ENCODE measurements around the gene DUSP28.

The DUSP28 gene

DNA sequence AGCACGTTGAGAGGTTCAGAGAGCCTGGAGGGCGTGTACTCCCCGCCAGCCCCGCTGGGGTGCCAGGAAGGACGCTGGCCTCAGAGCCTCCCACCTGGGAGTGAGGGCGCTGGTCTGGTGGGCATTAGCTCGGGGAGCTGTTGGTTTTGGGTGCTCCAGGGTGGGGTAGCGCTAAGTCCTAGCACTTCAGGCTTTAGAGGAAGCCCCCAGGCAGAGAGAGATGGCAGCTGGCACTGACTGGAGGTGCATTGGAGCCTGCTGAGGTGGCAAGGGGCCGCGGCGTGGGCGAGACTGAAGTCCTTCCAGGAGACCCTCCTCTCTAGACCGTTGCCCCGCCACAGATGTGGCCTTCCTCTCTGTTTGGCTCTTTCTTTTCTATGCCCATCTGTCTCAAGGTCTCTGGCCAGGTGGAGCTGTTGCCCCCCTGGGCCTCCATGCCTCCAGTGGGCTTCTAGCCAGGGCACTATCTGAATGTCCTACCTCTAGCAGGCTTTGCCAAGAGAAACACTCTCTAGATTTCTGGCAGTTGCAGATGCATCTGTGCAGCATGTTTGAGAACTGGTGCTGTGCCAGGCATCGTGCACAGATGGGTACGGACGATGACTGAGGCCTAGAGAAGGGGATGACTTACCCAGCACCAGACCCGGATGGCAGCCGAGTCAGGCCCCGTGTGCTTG lies 33.0 kb downstream of the DUSP28 start:
- DNase-seq: no peak
- no peak overlapping the region for H3K23ac ChIP-seq (ENCODE audit: low read length in 2 of 2)
- peaks cover 38 to 84% of the 10 kb centered on the region in 2 experiments for H3K36me3 ChIP-seq (ENCODE audit: control insufficient read depth in 1 of 2, insufficient read depth in 2 of 2, low read depth in 1 of 2, low read length in 2 of 2)
- 97% methylated on average over 20 of the region's 20 CpGs for WGBS
- no peak overlapping the region for H2BK12ac ChIP-seq (ENCODE audit: low read length in 2 of 2)
- H3K4me2 ChIP-seq (ENCODE audit: low read length, poor library complexity, severe bottlenecking): no peak overlapping the region
- peaks cover 77% of the 10 kb centered on the region for H3K79me1 ChIP-seq (replicated peaks; ENCODE audit: low read length, poor library complexity, severe bottlenecking)
- peaks cover 18% of the 10 kb centered on the region for H3K4me1 ChIP-seq (ENCODE audit: control insufficient read depth, insufficient read depth, low read depth, low read length)
- H3K9me3 ChIP-seq (ENCODE audit: control insufficient read depth, low read length): no peaks in the 10 kb centered on the region
- H2BK120ac ChIP-seq (ENCODE audit: low read depth, low read length): no peak overlapping the region
- H2BK5ac ChIP-seq (ENCODE audit: low read depth, low read length, poor library complexity, severe bottlenecking): no peak overlapping the region
- H2AK5ac ChIP-seq (ENCODE audit: low read length, severe bottlenecking): no peak overlapping the region
- H3K27ac ChIP-seq (ENCODE audit: low read length, poor library complexity, severe bottlenecking): no peak overlapping the region
- H3K14ac ChIP-seq (ENCODE audit: low read length in 2 of 2): no peak overlapping the region
- H3K4me3 ChIP-seq (ENCODE audit: insufficient read depth in 1 of 2, low read depth in 1 of 2, low read length in 2 of 2): no peak overlapping the region
- H3K4ac ChIP-seq (ENCODE audit: low read depth in 1 of 2, low read length in 2 of 2): no peak overlapping the region
- H3K18ac ChIP-seq (ENCODE audit: low read depth in 1 of 2, low read length in 2 of 2): no peak overlapping the region
- no peak overlapping the region for H4K91ac ChIP-seq (ENCODE audit: low read length)
- H2BK15ac ChIP-seq (ENCODE audit: low read depth, poor library complexity, severe bottlenecking): no peak overlapping the region
- H2AFZ ChIP-seq (ENCODE audit: low read depth, low read length): no peak overlapping the region
- H3K27me3 ChIP-seq (ENCODE audit: control insufficient read depth in 1 of 2, insufficient read depth in 1 of 2, low read length in 2 of 2): no peaks in the 10 kb centered on the region
- H4K8ac ChIP-seq (ENCODE audit: low read length): no peak overlapping the region
- no peak overlapping the region for H3K9ac ChIP-seq (ENCODE audit: low read length)

DNA sequence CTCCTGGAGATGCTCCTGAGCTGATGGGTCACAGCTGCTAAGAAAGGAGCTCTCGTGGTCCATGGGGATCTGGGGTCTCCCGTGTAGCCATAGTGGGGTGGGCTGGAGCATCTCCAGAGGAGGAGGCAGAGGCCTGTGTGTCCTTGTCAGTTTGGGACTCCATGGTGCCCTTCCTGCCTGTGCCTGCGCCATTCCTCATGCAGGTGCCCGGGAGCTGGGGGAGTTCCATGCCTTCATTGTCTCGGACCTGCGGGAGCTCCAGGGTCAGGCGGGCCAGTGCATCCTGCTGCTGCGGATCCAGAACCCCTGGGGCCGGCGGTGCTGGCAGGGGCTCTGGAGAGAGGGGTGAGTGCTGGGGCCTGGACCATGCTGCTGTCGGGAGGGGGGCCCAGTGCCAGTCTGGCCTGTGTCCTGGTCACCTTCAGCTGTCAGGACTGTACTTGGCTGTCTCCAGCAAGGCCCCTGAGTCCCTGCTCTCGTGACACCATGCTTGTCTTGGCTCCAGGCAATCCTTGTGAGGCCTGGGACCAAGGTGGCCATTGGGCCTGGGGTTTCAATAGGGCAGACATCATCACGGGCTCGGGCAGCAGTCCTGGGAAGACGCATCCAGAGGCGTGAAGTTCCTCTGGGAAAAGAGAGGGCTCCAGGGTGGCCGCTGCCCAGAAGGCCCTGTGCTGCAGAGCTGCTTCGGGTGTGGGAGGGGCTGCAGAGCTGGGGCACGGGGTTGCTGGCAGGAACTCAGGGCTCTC lies 33.7 kb downstream of the DUSP28 start:
- no peak overlapping the region for H4K91ac ChIP-seq (ENCODE audit: low read length)
- H2BK5ac ChIP-seq (ENCODE audit: low read depth, low read length, poor library complexity, severe bottlenecking): no peak overlapping the region
- 97% methylated on average over 19 of the region's 19 CpGs for whole genome bisulfite sequencing
- no peak overlapping the region for H3K14ac ChIP-seq (ENCODE audit: low read length in 2 of 2)
- H2AFZ ChIP-seq (ENCODE audit: low read depth, low read length): no peak overlapping the region
- no peak overlapping the region for H3K4ac ChIP-seq (ENCODE audit: low read depth in 1 of 2, low read length in 2 of 2)
- no peak overlapping the region for H4K8ac ChIP-seq (ENCODE audit: low read length)
- H2AK5ac ChIP-seq (ENCODE audit: low read length, severe bottlenecking): no peak overlapping the region
- no peak for DNase-seq
- H3K27ac ChIP-seq (ENCODE audit: low read length, poor library complexity, severe bottlenecking): no peak overlapping the region
- no peaks in the 10 kb centered on the region for H3K27me3 ChIP-seq (ENCODE audit: control insufficient read depth in 1 of 2, insufficient read depth in 1 of 2, low read length in 2 of 2)
- peaks cover 74% of the 10 kb centered on the region for H3K79me1 ChIP-seq (replicated peaks; ENCODE audit: low read length, poor library complexity, severe bottlenecking)
- no peak overlapping the region for H3K23ac ChIP-seq (ENCODE audit: low read length in 2 of 2)
- peaks cover 13% of the 10 kb centered on the region for H3K4me1 ChIP-seq (ENCODE audit: control insufficient read depth, insufficient read depth, low read depth, low read length)
- H3K9me3 ChIP-seq (ENCODE audit: control insufficient read depth, low read length): no peaks in the 10 kb centered on the region
- no peak overlapping the region for H3K18ac ChIP-seq (ENCODE audit: low read depth in 1 of 2, low read length in 2 of 2)
- H3K9ac ChIP-seq (ENCODE audit: low read length): no peak overlapping the region
- H3K4me3 ChIP-seq (ENCODE audit: insufficient read depth in 1 of 2, low read depth in 1 of 2, low read length in 2 of 2): no peak overlapping the region
- no peak overlapping the region for H2BK120ac ChIP-seq (ENCODE audit: low read depth, low read length)
- H2BK12ac ChIP-seq (ENCODE audit: low read length in 2 of 2): no peak overlapping the region
- no peak overlapping the region for H3K4me2 ChIP-seq (ENCODE audit: low read length, poor library complexity, severe bottlenecking)
- peaks cover 42 to 91% of the 10 kb centered on the region in 2 experiments for H3K36me3 ChIP-seq (ENCODE audit: control insufficient read depth in 1 of 2, insufficient read depth in 2 of 2, low read depth in 1 of 2, low read length in 2 of 2)
- no peak overlapping the region for H2BK15ac ChIP-seq (ENCODE audit: low read depth, poor library complexity, severe bottlenecking)

DNA sequence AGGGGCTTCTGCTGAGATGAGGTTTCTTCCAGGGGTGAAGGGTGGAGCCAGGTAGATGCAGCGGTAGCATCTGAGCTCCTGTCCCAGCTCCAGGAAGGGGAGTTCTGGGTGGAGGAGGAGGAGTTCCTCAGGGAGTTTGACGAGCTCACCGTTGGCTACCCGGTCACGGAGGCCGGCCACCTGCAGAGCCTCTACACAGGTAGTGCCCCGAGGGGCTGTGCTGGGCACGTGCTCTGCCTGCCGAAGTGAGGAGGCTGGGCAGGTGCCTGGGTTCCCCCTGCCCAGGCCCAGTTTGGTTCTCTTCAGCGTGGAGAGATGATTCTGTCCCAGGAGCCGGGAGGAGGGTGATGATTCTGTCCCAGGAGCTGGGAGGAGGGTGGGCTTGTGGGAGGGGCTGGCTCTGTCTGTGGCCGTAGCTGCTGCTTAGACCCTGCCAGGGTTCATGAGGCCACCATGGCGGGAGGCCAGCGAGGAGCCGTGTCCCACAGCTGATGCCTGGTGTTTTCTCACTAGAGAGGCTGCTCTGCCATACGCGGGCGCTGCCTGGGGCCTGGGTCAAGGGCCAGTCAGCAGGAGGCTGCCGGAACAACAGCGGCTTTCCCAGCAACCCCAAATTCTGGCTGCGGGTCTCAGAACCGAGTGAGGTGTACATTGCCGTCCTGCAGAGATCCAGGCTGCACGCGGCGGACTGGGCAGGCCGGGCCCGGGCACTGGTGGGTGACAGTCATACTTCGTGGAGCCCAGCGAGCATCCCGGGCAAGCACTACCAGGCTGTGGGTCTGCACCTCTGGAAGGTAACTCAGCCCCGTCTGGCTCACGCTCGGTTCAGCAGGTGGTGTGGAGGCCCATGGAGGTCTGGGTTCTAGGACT lies 34.6 kb downstream of the DUSP28 start:
- H3K4me3 ChIP-seq (ENCODE audit: insufficient read depth in 1 of 2, low read depth in 1 of 2, low read length in 2 of 2): no peak overlapping the region
- H2BK15ac ChIP-seq (ENCODE audit: low read depth, poor library complexity, severe bottlenecking): no peak overlapping the region
- peaks cover 45 to 99% of the 10 kb centered on the region in 2 experiments for H3K36me3 ChIP-seq (ENCODE audit: control insufficient read depth in 1 of 2, insufficient read depth in 2 of 2, low read depth in 1 of 2, low read length in 2 of 2)
- H3K14ac ChIP-seq (ENCODE audit: low read length in 2 of 2): no peak overlapping the region
- no peaks in the 10 kb centered on the region for H3K27me3 ChIP-seq (ENCODE audit: control insufficient read depth in 1 of 2, insufficient read depth in 1 of 2, low read length in 2 of 2)
- H3K9me3 ChIP-seq (ENCODE audit: control insufficient read depth, low read length): no peaks in the 10 kb centered on the region
- H3K4ac ChIP-seq (ENCODE audit: low read depth in 1 of 2, low read length in 2 of 2): no peak overlapping the region
- H2AFZ ChIP-seq (ENCODE audit: low read depth, low read length): no peak overlapping the region
- H3K27ac ChIP-seq (ENCODE audit: low read length, poor library complexity, severe bottlenecking): no peak overlapping the region
- H2BK12ac ChIP-seq (ENCODE audit: low read length in 2 of 2): no peak overlapping the region
- no peak for DNase-seq
- no peak overlapping the region for H2AK5ac ChIP-seq (ENCODE audit: low read length, severe bottlenecking)
- peaks cover 6% of the 10 kb centered on the region for H3K4me1 ChIP-seq (ENCODE audit: control insufficient read depth, insufficient read depth, low read depth, low read length)
- H3K23ac ChIP-seq (ENCODE audit: low read length in 2 of 2): no peak overlapping the region
- no peak overlapping the region for H3K4me2 ChIP-seq (ENCODE audit: low read length, poor library complexity, severe bottlenecking)
- no peak overlapping the region for H3K9ac ChIP-seq (ENCODE audit: low read length)
- H4K8ac ChIP-seq (ENCODE audit: low read length): no peak overlapping the region
- H3K18ac ChIP-seq (ENCODE audit: low read depth in 1 of 2, low read length in 2 of 2): no peak overlapping the region
- 96% methylated on average over 34 of the region's 34 CpGs for WGBS
- H4K91ac ChIP-seq (ENCODE audit: low read length): no peak overlapping the region
- no peak overlapping the region for H2BK5ac ChIP-seq (ENCODE audit: low read depth, low read length, poor library complexity, severe bottlenecking)
- no peak overlapping the region for H2BK120ac ChIP-seq (ENCODE audit: low read depth, low read length)
- peaks cover 74% of the 10 kb centered on the region for H3K79me1 ChIP-seq (replicated peaks; ENCODE audit: low read length, poor library complexity, severe bottlenecking)
